Measurements from ENCODE around the gene PIH1D1.
"Not testable (repeated sequence)": the region's sequence is repeated elsewhere in the genome, so short reads cannot be mapped to it uniquely, and the experiment has no call there.

The PIH1D1 gene

DNA sequence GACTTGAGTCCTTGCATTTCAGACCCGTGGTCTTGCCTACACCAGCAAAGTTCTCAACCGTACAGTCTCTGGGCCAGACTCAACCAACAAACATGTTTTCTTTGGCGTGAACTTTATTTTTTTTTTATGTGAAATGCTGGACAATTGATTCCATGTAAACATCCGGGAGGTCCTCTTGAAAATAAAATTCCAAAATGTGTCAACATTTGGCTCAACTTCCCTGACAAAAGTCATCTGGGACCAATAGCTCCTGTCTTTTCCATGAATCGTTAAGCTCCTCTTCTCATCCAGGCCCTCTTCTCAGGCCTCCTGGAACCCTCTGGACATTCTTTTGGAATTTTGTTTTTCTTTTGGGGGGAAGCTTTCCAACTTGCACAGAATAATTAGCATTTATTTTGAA is 4.2 kb upstream of the PIH1D1 start:
- no peak for DNase-seq (ENCODE audit: low read depth in 2 of 2)

DNA sequence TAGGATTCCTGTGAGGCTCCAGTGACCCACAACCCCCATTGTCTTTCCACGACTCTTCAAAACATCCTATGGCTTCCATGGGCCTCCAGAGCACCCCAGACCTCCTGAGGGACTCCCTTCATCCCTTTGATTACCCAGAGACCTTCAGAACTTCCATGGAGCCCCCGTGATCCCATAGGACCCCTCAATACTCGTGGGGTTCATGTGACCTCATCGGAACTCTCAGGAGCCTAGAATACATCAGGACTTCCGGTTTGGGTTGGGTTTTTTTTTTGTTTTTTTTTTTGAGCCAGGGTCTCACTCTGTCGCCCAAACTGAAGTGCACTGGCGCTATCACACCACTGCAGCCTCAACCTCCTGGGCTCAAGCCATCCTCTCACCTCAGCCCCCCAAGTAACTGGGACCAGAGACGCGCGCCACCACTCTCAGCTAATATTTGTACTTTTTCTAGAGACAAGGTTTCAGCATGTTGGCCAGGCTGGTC is 2.2 kb upstream of the PIH1D1 start:
- no peak for DNase-seq (ENCODE audit: low read depth in 2 of 2)

DNA sequence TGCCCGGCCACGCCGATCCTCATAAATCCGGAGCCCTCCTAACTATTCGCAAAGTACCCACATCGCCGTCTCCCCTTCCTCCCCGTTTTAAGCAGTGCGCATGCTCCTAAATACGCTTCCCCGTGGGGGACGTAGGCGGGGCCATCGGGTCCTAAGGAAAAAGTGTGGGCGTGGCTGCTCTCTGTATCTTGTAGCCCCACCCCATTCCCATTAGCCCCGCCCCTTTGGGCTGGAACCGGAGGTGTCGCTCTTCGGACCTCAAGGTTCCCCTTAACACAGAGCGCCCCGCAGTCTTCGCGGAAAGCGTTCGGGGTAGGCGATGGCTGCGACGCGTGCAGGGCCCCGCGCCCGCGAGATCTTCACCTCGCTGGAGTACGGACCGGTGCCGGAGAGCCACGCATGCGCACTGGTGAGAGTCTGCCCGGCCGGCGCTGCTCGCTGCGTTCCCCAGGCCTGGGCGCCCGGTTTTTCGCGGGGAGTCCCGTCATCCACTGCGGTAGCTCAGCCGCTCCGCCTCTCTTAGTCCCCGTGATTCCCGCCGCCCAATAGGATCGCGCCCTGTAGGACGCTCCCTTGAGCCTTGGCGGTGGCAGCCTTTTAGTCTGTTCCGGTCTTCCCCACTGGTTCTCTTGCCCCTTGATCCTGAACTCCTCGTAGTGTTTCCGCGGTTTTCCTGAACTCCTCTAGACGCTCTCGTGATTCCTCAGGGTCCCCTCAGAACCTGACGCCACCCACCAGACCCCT is 1.6 kb upstream of the PIH1D1 start, which contains the start of gene ALDH16A1:
Gene ALDH16A1, plus strand, starts transcription at position 213 of the 744 bp plus-strand sequence. Its CDS starts 107 bp downstream, at position 320.
- peak; percentile 96 for DNase-seq (ENCODE audit: low read depth in 2 of 2)

DNA sequence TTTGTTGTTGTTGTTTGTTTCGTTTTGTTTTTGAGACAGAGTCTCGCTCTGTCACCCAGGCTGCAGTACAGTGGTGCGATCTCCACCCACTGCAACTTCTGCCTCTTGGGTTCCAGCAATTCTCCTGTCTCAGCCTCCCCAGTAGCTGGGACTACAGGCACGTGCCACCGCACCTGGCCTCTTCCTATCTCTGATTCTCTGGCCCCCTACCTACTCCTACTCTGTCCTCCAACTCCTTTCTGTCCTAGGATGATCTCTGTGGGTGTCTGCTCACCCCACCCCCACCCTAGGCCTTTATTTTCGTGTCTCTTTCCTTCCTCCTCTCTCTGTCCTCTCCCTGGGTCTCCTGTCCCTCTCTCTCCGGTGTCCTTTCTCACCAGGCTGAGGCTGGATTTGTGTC is 1.2 kb downstream of the PIH1D1 start:
- no peak for DNase-seq (ENCODE audit: low read depth in 2 of 2)

DNA sequence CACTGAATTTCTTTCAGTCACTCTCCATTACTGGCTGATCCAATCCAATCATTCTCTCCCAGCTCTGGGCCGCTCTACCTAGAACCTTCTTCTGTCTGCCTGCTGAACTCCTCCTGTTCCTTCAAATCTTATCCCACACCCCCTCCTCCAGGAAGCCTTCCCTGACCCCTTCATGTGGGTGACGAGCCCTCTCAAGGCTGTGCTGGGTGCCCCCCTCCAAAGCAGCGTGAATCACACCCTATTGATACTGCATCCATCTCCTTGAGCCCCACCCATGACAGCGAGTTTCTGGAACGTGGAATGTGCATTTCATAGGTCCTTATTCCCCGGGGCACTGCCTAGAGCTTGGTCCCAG is 3.2 kb downstream of the PIH1D1 start:
- DNase-seq (ENCODE audit: low read depth in 2 of 2), result no peak

GRCh38 chr19:49447485-49448431 is 3.9 kb downstream of the PIH1D1 start:
- peak in 1 of 2 donors; percentile 48 for DNase-seq (ENCODE audit: low read depth in 2 of 2)

GRCh38 chr19:49445997-49446396 is 5.6 kb downstream of the PIH1D1 start:
- no peak for DNase-seq (ENCODE audit: low read depth in 2 of 2)

GRCh38 chr19:49444100-49444700 is 7.4 kb downstream of the PIH1D1 start:
- not testable (repeated sequence) for DNase-seq (ENCODE audit: low read depth in 2 of 2)

DNA sequence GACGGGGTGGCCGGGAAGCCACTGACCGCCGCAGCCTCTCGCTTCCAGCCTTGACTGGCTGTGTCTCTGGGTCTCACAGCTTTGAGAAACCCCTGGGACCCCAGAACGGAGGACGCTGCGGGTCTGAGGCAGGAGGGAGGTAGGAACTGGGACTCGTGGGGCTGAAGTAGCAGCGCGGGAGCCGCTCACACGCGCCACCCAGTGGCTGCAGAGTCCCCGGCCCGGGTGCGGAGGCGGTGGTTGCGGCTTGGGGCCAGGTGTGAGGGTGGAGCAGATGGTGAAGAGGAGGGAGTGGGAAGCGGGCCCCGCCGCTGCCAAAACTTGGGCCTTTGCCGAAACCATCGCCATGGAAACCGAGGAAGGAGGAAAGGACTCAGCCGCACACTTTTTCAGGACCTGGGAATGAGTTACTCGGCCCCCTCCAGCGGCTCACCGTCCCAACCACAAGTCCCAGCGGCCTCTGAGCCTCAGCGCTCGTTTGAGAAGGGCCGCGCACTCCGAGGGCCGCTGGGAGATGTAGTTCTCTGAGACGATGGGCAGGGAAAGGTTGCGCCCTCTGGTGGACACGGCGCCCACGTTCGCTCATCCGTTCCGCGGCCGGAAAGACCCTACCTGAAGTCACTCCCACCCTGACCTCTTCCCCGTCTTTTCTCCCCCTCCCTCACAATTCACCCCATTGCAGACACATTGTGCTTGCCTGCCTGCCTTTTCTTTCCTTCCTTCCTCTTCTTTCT is 8.1 kb downstream of the PIH1D1 start:
- peak; percentile 91 for DNase-seq (ENCODE audit: low read depth in 2 of 2)

- DNase-seq (ENCODE audit: low read depth in 2 of 2), result peak; percentile 50 to 71
These were observed 8.7 kb downstream of the PIH1D1 start for GRCh38 chr19:49442771-49443365.

GRCh38 chr19:49442354-49442753 is 9.3 kb downstream of the PIH1D1 start:
- no peak for DNase-seq (ENCODE audit: low read depth in 2 of 2)

DNA sequence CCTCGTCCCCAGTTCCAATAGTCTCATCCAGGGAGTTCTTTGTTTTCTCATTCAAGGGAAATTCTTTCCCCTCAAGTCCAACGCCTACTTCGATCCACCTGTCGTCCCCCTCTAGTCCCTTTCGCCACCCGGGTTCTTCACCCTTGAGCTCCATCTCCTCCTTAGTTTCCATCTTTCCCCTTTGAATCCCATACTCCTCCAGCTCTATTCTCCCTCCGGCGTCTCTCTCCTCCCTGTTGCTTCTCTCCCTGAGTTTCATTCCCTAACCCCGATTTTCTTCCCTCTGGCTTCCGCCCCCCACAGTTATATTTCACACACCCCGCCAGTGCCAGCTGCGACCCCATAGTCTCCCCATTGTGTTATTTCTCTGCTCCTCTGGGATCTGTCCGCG is 9.7 kb downstream of the PIH1D1 start:
- no peak for DNase-seq (ENCODE audit: low read depth in 2 of 2)

GRCh38 chr19:49441210-49441959 is 10.2 kb downstream of the PIH1D1 start, which contains the start of gene SLC17A7:
Gene SLC17A7, minus strand, starts transcription at chr19:49441527. Its CDS starts 148 bp downstream, at chr19:49441379.
- peak in 1 of 2 donors; percentile 50 for DNase-seq (ENCODE audit: low read depth in 2 of 2)

DNA sequence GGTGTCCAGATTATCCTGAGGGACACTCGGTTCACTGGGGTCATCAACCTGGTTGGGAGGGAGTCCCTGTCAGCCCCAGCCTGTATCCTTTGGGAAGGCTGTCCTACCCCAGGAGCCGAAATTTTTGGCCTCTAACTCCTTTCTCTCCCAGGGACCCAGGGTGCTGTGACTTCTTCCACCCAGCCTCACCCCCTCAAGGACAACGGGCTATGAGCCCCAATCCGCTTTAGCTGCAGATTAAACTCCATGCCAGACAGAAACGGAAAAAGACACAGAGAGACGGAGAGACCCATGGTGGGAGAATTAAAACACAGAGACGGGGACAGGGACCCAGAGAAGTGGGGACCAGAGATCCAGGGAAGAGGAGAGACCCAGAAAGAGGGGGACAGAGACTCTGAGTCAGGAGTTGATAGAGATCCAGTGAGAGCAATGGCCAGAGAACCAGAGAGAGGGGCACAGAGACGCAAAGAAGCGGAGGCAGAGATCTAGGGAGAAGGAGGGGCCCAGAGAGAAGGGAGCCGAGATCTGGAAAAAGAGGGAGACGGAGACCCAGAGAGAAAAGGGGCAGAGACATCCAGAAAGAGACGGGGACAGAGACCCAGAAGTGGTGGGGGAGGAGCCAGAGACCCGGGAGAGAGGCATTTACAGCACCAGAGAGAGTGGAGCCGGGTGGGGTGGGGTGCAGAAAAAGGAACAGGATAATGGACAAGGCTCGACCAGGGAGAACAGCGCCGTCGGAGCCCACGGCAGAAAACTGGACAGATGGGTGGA is 11.0 kb downstream of the PIH1D1 start:
- DNase-seq (ENCODE audit: low read depth in 2 of 2), result no peak

GRCh38 chr19:49439836-49440235 is 11.8 kb downstream of the PIH1D1 start:
- no peak for DNase-seq (ENCODE audit: low read depth in 2 of 2)

DNA sequence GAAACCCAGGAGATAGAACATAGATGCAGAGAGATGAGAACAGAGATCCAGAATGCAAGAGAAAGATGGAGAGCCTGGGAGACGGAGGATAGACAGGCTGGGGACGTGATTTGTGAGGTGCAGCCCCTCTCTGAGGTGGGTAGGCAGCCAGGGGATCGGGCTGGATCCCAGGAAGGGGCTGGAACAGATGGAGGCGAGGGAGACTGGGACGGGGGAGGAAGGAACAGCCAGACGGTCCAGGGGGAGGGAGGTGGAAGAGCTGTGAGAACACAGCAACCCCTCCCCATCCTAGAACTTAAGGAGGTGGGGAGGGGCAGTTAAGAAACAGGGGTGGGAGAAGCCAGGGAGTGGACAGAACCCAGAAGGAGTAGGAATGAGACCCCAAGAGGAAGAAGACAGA is 13.4 kb downstream of the PIH1D1 start:
- no peak for DNase-seq (ENCODE audit: low read depth in 2 of 2)

DNA sequence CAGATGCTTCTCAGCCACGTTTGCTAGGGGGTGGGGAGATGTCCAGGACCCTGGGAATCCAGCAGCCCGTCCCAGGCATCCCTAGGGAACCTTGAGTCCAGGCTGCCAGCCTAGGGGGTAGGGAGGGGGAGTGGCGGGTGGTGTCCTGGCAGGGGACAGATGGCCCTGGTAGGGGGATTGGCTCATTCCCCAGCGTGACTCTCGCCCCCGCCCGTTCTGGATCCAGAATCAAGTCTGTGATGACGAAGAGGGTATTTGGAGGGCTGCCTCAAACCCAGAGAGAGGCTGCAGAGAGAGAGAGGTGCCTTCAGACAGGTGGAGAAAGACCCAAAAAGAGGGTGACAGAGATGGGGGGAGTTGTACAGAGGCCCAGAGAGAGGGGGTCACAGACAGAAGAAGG is 14.4 kb downstream of the PIH1D1 start:
- DNase-seq (ENCODE audit: low read depth in 2 of 2), result no peak

GRCh38 chr19:49436381-49437017 is 15.1 kb downstream of the PIH1D1 start:
- DNase-seq (ENCODE audit: low read depth in 2 of 2), result peak; percentile 57 to 75

- no peak for DNase-seq (ENCODE audit: low read depth in 2 of 2)
These were observed 15.9 kb downstream of the PIH1D1 start for GRCh38 chr19:49435670-49436069.
